GM12873 (cell line): ENCODE results near the gene SNAPC3.

Experiments
- CTCF ChIP-seq: IDR thresholded peaks from 2 replicates; pipeline ENCODE4 v1.5.1; 2012; ENCODE audit warnings: low read depth, mild to moderate bottlenecking, moderate library complexity, low read length, control low read depth; ENCODE audit not compliant: insufficient read depth; ENCODE audit errors: missing control alignments

SNAPC3 gene

DNA sequence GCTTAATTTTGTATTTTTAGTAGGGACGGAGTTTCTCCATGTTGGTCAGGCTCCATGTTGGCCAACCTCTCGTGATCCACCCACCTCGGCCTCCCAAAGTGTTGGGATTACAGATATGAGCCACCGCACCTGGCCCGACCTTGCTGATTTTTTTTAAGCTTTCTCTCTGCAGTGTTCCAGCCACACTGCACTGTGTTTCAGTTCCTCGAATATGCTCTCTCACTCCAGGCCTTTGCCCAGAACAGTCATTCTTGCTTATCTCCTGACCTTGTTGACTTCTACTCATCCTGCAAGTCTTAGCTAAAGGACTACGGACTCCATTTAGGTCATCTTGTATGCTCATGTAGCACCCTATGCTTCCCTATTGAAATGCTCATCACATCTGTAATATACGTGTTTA is 3.3 kb downstream of the SNAPC3 start:
- no peak for TF ChIP-seq CTCF

GRCh38 chr9:15430920-15431844 is 8.5 kb downstream of the SNAPC3 start:
- no peak for TF ChIP-seq CTCF

DNA sequence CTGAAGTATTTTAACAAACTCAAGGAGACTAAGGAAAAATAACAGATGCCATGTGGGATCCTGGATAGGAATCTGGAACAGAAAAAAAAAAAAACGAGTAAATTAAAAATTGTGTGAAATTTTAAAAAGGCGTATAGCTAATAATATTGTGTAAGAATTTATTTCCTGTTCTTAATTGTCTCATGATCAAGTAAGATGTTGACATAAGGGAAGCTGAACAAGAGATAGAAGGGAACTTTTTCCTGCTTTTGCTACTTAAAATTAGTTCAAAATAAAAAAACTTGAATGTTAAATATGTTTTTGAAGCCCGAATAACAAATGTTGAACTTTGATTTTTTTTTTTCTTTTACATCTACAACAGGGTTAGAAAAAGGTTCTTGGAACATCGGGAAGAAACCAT is 10.5 kb downstream of the SNAPC3 start:
- no peak for TF ChIP-seq CTCF

GRCh38 chr9:15433661-15434060 is 11.0 kb downstream of the SNAPC3 start:
- no peak for TF ChIP-seq CTCF

GRCh38 chr9:15438891-15439290 is 16.2 kb downstream of the SNAPC3 start:
- TF ChIP-seq CTCF: no peak

GRCh38 chr9:15444141-15444540 is 21.5 kb downstream of the SNAPC3 start:
- no peak for TF ChIP-seq CTCF

DNA sequence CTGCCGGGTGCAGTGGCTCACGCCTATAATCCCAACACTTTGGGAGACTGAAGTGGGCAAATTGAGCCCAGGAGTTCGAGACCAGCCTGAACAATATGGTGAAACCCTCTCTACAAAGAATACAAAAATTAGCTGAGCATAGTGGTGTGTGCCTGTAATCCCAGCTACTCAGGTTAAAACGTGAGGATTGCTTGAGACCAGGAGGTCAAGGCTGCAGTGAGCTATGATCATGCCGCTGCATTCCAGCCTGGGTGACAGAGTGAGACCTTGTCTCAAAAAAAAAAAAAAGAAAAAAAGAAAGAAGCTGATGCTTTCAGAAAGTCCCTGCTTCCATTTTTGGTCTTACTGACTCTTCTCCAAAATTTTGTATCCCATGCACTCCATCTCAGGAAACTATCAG is 31.3 kb downstream of the SNAPC3 start:
- TF ChIP-seq CTCF: no peak
